Nephron progenitor cell (in vitro differentiated cells): ENCODE results near the gene ITPRIP.

Source experiments
- DNase-seq: peaks from one replicate; pipeline ENCODE4 v3.0.0; 2021
- H3K27ac Mint-ChIP-seq: 2 replicates; pipeline ENCODE4 v1.8.0; 2021; ENCODE audit warnings: mild to moderate bottlenecking, moderate library complexity, mixed read lengths
- H3K27me3 Mint-ChIP-seq: 2 replicates; pipeline ENCODE4 v1.8.0; 2021; ENCODE audit warnings: mild to moderate bottlenecking, low read depth, mixed read lengths; ENCODE audit not compliant: poor library complexity
- H3K36me3 Mint-ChIP-seq: 2 replicates; pipeline ENCODE4 v1.8.0; 2021; ENCODE audit warnings: low read depth, mixed read lengths
- H3K4me1 Mint-ChIP-seq: 2 replicates; pipeline ENCODE4 v1.8.0; 2021; ENCODE audit warnings: mixed read lengths
- H3K4me3 Mint-ChIP-seq: 2 replicates; pipeline ENCODE4 v1.8.0; 2021; ENCODE audit warnings: mild to moderate bottlenecking, moderate library complexity, mixed read lengths
- H3K9me3 Mint-ChIP-seq: 2 replicates; pipeline ENCODE4 v1.8.0; 2021; ENCODE audit warnings: mild to moderate bottlenecking, moderate library complexity, mixed read lengths
- TF ChIP-seq, protein P1 (sequence below): fragments of 200-600 bp; sonication (generic); IDR thresholded peaks from 2 replicates; pipeline ENCODE4 v1.5.0; 2021; ENCODE audit warnings: antibody characterized with exemption

ITPRIP gene

DNA sequence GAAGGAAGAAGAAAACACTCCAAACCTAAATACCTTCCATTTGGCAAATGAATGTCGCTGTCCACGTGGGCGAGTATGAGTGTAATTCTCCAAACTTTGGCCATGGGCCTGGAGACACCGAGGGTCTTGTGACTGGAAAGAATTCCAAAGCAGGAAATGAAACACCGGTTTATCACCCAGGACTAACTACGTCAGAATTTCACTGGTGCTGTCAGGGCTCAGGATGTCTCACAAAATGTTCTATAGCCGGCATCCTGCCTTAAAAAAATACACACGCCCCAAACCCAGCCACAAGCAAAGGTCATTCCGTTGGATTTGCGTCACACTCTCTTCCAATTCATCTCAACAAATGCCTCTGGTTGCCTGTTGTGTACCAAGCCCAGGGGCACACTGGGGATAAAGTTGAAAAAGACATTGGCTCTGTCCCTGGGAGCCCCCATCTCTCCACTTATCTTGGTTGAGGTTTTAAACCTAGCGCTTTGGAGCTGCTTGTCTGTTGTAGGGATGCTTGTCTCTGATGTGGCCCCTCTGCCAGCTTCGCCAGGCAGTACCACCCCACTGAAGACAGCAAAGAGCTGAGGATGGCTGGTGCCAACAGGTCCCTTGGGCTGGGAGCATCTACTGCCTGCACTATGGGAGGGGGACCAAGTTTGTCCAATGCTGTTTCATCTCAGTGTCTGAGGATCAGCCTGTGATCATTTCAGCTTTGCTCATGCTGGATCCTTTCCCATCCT lies 38.1 kb downstream of the ITPRIP start:
- Mint-ChIP-seq H3K27ac (peak overlapping the region; percentile 85), H3K4me1 (peaks cover 26% of the 10 kb centered on the region), H3K27me3 (peaks cover 3% of the 10 kb centered on the region), H3K4me3 (no peak overlapping the region), H3K36me3 (peaks cover 11% of the 10 kb centered on the region), H3K9me3 (peaks cover 10% of the 10 kb centered on the region)
- TF ChIP-seq, protein P1, sequence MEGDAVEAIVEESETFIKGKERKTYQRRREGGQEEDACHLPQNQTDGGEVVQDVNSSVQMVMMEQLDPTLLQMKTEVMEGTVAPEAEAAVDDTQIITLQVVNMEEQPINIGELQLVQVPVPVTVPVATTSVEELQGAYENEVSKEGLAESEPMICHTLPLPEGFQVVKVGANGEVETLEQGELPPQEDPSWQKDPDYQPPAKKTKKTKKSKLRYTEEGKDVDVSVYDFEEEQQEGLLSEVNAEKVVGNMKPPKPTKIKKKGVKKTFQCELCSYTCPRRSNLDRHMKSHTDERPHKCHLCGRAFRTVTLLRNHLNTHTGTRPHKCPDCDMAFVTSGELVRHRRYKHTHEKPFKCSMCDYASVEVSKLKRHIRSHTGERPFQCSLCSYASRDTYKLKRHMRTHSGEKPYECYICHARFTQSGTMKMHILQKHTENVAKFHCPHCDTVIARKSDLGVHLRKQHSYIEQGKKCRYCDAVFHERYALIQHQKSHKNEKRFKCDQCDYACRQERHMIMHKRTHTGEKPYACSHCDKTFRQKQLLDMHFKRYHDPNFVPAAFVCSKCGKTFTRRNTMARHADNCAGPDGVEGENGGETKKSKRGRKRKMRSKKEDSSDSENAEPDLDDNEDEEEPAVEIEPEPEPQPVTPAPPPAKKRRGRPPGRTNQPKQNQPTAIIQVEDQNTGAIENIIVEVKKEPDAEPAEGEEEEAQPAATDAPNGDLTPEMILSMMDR: no peak
- no peak for DNase-seq

DNA sequence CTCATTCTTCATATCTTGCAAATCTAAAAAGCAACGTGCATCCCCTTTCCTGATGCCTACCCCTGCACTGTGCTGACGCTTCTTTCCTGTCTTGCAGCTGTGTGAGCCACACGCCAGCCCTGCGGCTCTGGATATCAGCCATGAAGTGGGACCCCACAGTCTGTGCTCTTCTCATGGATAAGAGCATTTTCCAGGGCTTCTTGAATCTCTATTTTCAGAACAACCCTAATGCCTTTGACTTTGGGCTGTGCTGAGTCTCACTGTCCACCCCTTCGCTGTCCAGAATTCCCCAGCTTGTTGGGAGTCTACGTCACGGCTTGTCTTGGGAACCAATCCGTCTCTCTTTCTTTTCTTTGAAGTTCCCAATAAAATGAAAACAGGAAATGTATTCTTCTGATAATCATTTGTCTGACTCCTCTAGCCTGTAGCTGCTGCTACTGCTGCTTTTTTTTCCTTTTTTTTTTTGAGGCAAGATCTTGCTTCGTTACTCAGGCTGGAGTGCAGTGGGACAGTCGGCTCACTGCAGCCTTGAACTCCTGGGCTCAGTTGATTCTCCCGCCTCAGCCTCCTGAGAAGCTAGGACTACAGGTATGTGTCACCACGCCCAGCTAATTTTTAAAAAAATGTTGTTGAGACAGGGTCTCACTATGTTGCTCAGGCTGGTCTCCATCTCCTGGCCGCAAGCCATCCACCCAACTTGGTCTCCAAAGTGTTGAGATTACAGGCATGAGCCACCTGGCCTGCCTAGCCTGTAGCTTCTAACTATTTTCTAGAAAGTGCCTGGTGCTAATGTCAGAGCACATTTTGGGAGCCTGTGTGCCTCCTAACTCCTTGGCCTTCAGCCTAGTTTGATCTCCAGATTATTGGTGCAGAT lies 39.0 kb downstream of the ITPRIP start:
- Mint-ChIP-seq H3K36me3 (peaks cover 10% of the 10 kb centered on the region), H3K4me1 (peaks cover 19% of the 10 kb centered on the region), H3K4me3 (no peak overlapping the region), H3K27me3 (peaks cover 3% of the 10 kb centered on the region), H3K27ac (no peak overlapping the region), H3K9me3 (peaks cover 6% of the 10 kb centered on the region)
- DNase-seq: no peak
- TF ChIP-seq, protein P1: no peak

DNA sequence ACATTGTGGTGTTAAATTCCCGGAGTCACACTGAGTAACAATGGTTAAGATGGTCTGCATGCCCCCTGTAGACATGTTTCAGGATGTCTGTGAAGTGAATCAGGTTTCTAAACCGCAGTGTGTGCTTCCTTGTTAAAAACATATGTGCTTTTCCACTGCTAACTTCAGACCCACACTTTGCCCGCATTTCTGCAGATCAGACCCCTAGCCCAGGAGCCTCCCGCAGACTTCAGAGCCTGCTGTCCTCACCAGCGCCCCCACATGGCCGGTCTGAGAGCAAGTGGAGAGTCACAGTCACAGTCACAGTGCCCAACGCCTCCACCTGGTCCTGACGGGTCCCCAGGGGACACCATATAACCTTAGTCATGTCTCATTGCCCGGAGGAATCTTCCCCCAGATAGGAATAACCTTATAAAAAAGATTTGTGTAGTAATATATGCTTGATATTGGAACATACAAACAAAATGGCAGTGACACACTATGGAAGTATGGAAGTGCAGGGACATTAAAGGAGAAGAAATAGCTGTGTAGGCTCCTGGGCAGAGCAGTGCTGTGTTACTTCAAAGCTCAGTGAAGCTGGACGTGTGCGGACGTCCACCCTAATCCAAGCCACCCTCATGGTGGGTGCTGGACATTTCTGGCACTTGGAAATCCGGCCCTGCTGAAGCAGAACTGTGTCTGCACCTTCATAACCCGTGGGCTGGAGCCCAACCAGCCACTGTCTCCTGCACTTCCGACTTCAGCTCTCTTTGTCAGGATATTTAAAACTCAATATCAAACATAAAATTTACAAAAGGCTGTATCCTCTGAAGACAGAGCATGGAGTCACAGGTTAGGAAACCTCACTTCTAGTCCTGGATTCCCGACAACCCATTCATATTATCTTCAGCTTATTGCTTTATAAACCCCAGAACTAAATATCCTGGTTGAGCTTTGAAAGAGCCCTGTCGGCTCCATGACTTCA lies 40.3 kb downstream of the ITPRIP start:
- Mint-ChIP-seq H3K4me3 (no peak overlapping the region), H3K27ac (no peak overlapping the region), H3K4me1 (peaks cover 19% of the 10 kb centered on the region), H3K27me3 (peaks cover 3% of the 10 kb centered on the region), H3K9me3 (peaks cover 1% of the 10 kb centered on the region), H3K36me3 (peaks cover 1% of the 10 kb centered on the region)
- TF ChIP-seq, protein P1: peak; percentile 45
- DNase-seq: peak; percentile 68

DNA sequence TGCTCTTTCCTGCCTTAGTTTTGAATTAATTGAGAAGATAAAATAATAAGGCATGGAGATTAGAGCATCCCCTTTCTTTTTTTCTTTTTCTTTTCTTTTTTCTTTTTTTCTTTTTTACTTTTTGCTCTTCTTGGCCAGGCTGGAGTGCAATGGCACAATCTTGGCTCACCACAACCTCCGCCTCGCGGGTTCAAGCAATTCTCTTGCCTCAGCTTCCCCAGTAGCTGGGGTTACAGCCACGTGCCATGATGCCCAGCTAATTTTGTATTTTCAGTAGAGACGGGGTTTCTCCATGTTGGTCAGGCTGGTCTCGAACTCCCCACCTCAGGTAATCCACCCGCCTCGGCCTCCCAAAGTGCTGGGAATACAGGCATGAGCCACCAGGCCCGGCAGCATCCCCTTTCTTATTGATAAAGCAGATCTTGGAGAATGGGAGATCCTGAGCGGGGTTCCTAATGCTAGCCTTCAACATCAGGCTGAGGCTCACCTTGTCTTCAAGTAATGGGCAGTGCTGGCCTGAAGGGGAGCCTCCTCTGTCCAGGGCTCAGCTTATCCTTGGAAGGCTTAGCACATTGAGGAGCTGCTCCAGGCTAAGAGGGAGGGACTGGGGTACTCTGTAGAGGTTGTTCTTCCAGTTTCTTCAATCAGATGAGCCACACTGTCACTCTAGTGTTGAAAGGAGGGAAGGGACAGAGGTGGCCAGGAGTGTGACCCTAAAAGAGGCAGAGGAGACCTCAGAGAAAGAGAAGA lies 41.4 kb downstream of the ITPRIP start:
- Mint-ChIP-seq H3K4me1 (peaks cover 19% of the 10 kb centered on the region), H3K27ac (no peak overlapping the region), H3K9me3 (no peaks in the 10 kb centered on the region), H3K27me3 (no peaks in the 10 kb centered on the region), H3K4me3 (no peak overlapping the region), H3K36me3 (no peaks in the 10 kb centered on the region)
- TF ChIP-seq, protein P1: no peak
- DNase-seq: no peak

DNA sequence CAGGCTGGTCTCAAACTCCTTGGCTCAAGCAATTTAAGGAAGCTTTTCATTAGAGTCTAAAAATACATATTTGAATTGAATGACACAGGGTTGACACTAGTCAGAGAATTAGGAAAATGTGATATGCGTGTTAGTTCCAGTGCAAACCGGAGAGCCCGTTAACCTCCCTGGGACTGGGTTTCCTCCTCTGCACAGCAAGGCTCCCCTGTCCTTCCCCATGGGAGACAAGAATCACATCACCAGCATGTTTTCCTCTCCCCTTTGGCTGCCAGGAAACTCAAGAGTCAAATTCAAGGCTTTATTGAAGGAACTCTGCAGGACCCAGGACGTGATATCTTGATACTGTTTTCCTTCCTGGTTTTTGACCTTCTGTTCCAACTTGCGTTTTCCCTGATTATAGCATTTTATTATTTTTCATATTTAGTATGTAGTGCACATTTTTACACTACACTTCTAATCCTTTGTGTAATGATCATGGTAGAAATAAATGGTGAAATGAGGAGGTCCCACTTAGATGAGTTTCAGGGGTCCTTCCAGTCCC lies 44.4 kb downstream of the ITPRIP start:
- Mint-ChIP-seq H3K4me3 (no peak overlapping the region), H3K9me3 (no peaks in the 10 kb centered on the region), H3K27me3 (peaks cover 16% of the 10 kb centered on the region), H3K4me1 (no peaks in the 10 kb centered on the region), H3K27ac (no peak overlapping the region), H3K36me3 (no peaks in the 10 kb centered on the region)
- DNase-seq: no peak
- TF ChIP-seq, protein P1: no peak
